Nephron (organoid): ENCODE data around the gene RB1.

Experiments
- H3K27ac Mint-ChIP-seq, 3 experiments: 2 replicates each; pipeline ENCODE4 v1.8.0; 2020; ENCODE audit warnings: mixed read lengths in 3 of 3, mild to moderate bottlenecking in 2 of 3, moderate library complexity in 1 of 3
- H3K27me3 Mint-ChIP-seq: 2 replicates; pipeline ENCODE4 v1.8.0; 2021; ENCODE audit warnings: low read depth, mild to moderate bottlenecking, moderate library complexity, mixed read lengths
- H3K36me3 Mint-ChIP-seq: 2 replicates; pipeline ENCODE4 v1.8.0; 2020; ENCODE audit warnings: low read depth, mixed read lengths
- H3K4me1 Mint-ChIP-seq: 2 replicates; pipeline ENCODE4 v1.8.0; 2020; ENCODE audit warnings: mixed read lengths
- H3K4me3 Mint-ChIP-seq, 3 experiments: 2 replicates each; pipeline ENCODE4 v1.8.0; 2020; ENCODE audit warnings: mild to moderate bottlenecking in 3 of 3, mixed read lengths in 3 of 3, moderate library complexity in 2 of 3
- H3K9me3 Mint-ChIP-seq: 2 replicates; pipeline ENCODE4 v1.8.0; 2020; ENCODE audit warnings: mixed read lengths
- TF ChIP-seq, protein P1 (sequence below), 3 experiments: fragments of 200-600 bp; sonication (generic); IDR thresholded peaks; one replicate each; pipeline ENCODE4 v1.5.0; 2021; ENCODE audit warnings: antibody characterized with exemption in 3 of 3; ENCODE audit not compliant: unreplicated experiment in 3 of 3

The RB1 gene

DNA sequence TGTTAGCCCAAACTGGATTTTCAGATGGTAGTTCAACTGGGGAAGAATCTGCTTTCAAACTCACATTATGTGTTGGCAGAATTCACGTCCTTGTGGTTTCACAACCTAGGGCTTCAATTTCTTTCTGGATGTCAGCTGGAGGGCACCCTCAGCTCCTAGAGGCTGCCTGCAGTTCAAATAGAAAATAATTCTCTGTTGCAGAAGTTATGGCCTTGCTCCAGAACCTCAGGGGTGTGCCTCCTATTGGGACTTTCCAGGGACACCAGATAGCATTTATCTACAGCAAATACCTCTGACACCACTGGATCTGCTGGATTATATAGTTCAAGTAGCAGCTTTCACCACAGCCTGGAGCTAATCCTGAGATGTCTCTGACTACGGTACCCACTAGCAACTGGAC lies 11.8 kb upstream of the RB1 start:
- Mint-ChIP-seq H3K4me1 (no peaks in the 10 kb centered on the region), H3K27me3 (no peaks in the 10 kb centered on the region), H3K36me3 (no peaks in the 10 kb centered on the region), H3K9me3 (no peaks in the 10 kb centered on the region), H3K27ac (no peak overlapping the region), H3K4me3 (no peak overlapping the region)
- TF ChIP-seq, protein P1, sequence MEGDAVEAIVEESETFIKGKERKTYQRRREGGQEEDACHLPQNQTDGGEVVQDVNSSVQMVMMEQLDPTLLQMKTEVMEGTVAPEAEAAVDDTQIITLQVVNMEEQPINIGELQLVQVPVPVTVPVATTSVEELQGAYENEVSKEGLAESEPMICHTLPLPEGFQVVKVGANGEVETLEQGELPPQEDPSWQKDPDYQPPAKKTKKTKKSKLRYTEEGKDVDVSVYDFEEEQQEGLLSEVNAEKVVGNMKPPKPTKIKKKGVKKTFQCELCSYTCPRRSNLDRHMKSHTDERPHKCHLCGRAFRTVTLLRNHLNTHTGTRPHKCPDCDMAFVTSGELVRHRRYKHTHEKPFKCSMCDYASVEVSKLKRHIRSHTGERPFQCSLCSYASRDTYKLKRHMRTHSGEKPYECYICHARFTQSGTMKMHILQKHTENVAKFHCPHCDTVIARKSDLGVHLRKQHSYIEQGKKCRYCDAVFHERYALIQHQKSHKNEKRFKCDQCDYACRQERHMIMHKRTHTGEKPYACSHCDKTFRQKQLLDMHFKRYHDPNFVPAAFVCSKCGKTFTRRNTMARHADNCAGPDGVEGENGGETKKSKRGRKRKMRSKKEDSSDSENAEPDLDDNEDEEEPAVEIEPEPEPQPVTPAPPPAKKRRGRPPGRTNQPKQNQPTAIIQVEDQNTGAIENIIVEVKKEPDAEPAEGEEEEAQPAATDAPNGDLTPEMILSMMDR (IDR thresholded peaks at IDR 0.05; ENCODE audit: unreplicated experiment in 3 of 3) = no peak

DNA sequence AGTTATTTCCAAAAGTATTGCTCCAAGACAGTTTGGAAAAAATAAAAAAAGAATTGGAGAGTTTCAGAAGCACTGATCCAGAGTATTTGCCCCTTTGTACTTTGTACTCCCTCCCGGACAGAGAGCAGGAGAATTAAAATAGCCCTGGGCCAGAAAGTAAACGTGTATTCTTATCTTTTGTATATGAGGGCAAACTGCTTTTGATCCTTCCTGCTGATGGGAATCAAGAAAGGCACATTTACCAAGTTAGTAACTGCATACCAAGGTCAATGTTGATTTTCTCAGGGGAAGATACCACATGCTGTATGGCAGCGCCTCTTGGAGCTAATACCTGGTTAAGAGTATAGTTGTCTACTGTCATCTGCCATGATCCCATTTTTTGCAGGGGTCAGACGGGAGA lies 10.9 kb upstream of the RB1 start:
- Mint-ChIP-seq H3K4me3 (no peak overlapping the region), H3K27ac (no peak overlapping the region), H3K4me1 (no peaks in the 10 kb centered on the region), H3K27me3 (no peaks in the 10 kb centered on the region), H3K36me3 (no peaks in the 10 kb centered on the region), H3K9me3 (no peaks in the 10 kb centered on the region)
- TF ChIP-seq, protein P1 (IDR thresholded peaks at IDR 0.05; ENCODE audit: unreplicated experiment in 3 of 3) = no peak

DNA sequence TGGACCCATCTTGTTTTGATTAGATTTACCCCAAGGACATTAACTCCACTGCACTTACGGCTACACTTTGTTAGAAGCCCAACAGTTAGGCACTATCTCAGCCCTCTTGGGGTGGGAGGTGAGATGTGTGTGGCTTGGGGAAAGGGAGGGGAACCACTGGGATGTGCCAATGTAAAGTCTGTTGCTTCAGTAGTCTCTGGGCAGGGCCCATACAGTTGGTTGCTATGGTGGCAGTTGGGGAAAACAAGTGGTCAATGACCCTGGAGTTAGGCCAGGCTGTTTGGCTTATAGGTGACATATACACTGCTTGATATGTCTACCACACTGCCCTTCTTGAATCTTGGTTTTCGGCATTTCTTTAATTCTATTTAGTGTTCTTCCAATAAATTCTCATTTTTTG lies 8.9 kb upstream of the RB1 start:
- no peaks in the 10 kb centered on the region for H3K27me3 Mint-ChIP-seq
- H3K9me3 Mint-ChIP-seq = no peaks in the 10 kb centered on the region
- TF ChIP-seq, protein P1 (IDR thresholded peaks at IDR 0.05; ENCODE audit: unreplicated experiment in 3 of 3) = no peak
- H3K36me3 Mint-ChIP-seq = no peaks in the 10 kb centered on the region
- no peak overlapping the region for H3K27ac Mint-ChIP-seq
- no peak overlapping the region for H3K4me3 Mint-ChIP-seq
- H3K4me1 Mint-ChIP-seq = no peaks in the 10 kb centered on the region

DNA sequence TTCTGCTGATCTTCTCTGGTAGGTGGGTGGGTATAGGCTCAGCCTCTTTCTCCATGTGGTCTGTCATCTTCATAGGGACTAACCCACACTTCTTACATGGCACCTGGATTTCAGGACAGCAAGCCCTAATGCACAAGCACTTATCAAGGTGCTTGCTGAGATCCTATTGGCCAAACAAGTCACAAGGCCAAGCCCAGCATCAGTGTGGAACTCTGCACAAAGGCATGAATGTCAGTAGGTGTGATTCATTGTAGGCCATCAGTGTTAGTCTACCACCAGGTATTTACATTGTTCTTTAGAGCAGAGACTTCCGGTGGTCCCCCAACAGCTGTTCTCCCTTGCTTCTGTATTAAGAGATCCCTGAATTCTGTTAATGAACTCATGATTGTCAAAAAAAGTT lies 8.3 kb upstream of the RB1 start:
- Mint-ChIP-seq H3K4me3 (no peak overlapping the region), H3K27me3 (no peaks in the 10 kb centered on the region), H3K9me3 (no peaks in the 10 kb centered on the region), H3K27ac (no peak overlapping the region), H3K4me1 (no peaks in the 10 kb centered on the region), H3K36me3 (no peaks in the 10 kb centered on the region)
- TF ChIP-seq, protein P1 (IDR thresholded peaks at IDR 0.05; ENCODE audit: unreplicated experiment in 3 of 3) = no peak

DNA sequence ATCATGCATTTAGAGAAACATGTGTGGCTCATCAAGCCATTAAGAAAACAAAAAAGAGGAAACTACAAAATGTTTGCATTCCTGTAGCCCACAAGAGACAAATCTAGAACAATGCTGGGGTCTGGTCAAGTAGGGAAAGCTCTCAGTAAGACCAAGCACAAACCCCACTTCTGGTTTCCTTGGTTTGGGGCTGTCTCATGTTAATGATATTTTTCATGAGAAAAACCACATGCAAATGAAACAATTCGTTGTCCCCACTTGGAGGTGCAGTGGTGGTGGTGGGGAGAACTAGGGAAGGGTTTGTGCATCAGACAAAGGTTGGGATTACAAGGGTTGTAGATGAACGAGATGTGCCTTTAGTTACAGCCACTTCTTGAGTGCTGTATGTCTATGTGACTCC lies 7.0 kb upstream of the RB1 start:
- H3K36me3 Mint-ChIP-seq = no peaks in the 10 kb centered on the region
- no peak overlapping the region for H3K4me3 Mint-ChIP-seq
- no peaks in the 10 kb centered on the region for H3K27me3 Mint-ChIP-seq
- H3K4me1 Mint-ChIP-seq = no peaks in the 10 kb centered on the region
- no peak overlapping the region for H3K27ac Mint-ChIP-seq
- TF ChIP-seq, protein P1 (IDR thresholded peaks at IDR 0.05; ENCODE audit: unreplicated experiment in 3 of 3) = no peak
- no peaks in the 10 kb centered on the region for H3K9me3 Mint-ChIP-seq

DNA sequence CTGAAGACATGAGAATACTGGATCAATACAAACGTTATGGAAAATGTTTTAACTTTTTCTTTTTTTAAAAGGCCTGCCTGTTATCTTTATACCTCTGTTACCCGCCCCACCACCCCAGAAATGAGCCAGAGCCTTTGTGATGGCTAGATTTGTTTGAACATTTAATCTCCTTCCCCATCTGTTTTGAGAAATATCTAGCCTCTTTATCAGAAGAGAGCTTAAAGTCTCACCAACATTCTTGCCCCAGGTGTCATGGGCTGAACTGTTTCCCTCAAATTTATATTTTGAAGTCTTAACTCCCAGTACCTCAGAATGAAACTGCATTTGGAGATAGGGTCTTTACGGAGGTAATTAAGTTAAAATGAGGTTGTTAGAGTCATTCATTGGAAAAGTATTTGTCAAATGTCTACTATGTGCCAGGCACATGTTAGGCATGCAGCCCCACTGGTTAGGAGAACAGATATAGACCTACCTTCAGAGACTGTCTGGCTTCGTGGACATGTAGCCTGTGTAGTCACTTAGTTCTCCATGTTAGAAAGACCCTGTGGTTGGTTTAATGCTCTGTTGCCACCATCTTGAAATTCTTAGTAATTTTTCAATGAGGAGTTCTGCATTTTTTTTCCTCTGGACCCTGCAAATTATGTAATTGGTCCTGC lies 6.3 kb upstream of the RB1 start:
- H3K4me3 Mint-ChIP-seq = peak overlapping the region in 1 of 3 experiments; percentile 19
- no peaks in the 10 kb centered on the region for H3K27me3 Mint-ChIP-seq
- H3K27ac Mint-ChIP-seq = no peak overlapping the region
- TF ChIP-seq, protein P1 (IDR thresholded peaks at IDR 0.05; ENCODE audit: unreplicated experiment in 3 of 3) = no peak
- no peaks in the 10 kb centered on the region for H3K4me1 Mint-ChIP-seq
- H3K36me3 Mint-ChIP-seq = no peaks in the 10 kb centered on the region
- H3K9me3 Mint-ChIP-seq = no peaks in the 10 kb centered on the region
